GM19438 (cell line): ENCODE results near the gene TBX15.
A peak's percentile ranks its signal among the peaks of the same experiment; 100 is the strongest.
"Not testable (repeated sequence)": the region's sequence is repeated elsewhere in the genome, so short reads cannot be mapped to it uniquely, and the experiment has no call there.

Experiments
- ATAC-seq: cut with Tn5 transposase; IDR thresholded peaks from one replicate; pipeline ENCODE4 v1.9.1; 2021; ENCODE audit warnings: low read depth; ENCODE audit not compliant: unreplicated experiment

Gene TBX15

GRCh38 chr1:118928739-118929554 lies 59.2 kb downstream of the TBX15 start:
- no peak for ATAC-seq

DNA sequence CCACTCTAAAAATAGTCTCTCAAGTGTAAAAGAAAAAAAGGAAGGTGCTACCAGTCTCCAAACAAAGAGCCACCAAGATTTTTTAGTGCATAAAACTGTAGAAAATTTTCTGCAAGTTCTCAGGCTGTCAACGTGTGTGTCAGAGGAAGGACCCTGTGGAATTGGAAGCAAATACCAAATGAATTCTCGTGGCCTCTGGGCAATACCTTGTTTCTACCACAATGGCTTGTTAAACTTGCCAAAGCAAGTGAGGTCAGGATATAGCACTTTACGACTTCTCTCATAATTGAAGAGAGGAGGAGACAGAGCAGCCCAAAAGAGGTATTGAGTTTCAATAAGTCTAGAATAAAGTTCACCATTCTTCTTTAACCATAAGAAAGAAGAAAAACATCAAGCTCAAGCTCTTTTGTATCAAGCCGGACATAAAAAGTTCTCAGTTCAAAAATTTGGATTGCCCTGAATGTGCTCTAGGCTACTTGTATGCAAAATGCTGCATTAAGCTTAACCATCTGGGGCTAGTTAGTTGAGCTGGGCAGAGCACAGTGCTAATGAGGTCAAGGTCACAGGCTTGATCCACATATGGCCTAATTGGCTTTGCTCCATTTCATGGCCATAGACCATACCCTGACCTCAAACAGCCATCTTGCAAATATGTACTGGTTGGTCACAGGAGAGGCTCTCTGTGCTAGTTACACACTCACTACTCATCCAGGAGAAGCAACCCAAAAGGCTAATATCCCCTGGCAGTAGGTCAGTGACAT lies 60.5 kb downstream of the TBX15 start:
- no peak for ATAC-seq

GRCh38 chr1:118926261-118926660 lies 61.9 kb downstream of the TBX15 start:
- no peak for ATAC-seq

- no peak for ATAC-seq
Observed at GRCh38 chr1:118925651-118926050, 62.5 kb downstream of the TBX15 start.

GRCh38 chr1:118923319-118923718 lies 64.8 kb downstream of the TBX15 start:
- no peak for ATAC-seq

DNA sequence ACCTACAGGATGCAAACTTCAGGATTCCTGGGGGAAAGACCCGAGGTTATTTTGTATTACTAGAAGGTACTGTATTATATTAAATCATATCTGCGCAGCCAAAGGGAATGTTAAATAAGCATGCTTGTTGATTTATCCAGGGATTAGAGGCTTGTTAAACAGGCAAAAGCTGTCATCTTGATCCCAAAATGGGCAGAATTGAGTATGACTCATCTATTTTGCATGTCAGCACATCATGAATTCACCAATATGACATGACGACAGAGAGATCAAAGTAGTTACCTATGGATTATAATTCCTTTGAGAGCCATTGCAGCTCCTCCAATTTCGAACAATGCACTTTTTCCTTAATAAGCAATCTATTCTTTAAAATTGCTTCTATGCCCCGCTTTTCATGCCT lies 66.1 kb downstream of the TBX15 start:
- no peak for ATAC-seq

- ATAC-seq = no peak
Observed at GRCh38 chr1:118920124-118920717, 67.9 kb downstream of the TBX15 start.

- ATAC-seq = peak; percentile 5
Observed at GRCh38 chr1:118918940-118919259, 69.2 kb downstream of the TBX15 start.

GRCh38 chr1:118918230-118918939 lies 69.8 kb downstream of the TBX15 start:
- ATAC-seq = peak; percentile 75

DNA sequence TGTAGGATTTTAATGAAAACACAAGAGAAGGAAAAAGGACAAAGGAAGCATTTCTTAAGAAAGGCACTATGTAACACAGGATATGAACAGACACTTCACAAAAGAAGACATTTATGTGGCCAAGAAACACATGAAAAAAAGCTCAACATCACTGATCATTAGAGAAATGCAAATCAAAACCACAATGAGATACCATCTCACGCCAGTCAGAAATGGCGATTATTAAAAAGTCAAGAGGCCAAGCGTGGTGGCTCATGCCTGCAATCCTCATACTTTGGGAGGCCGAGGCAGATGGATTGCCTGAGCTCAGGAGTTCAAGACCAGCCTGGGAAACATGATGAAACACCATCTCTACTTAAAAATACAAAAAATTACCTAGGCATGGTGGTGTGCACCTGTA lies 71.8 kb downstream of the TBX15 start:
- not testable (repeated sequence) for ATAC-seq

GRCh38 chr1:118914379-118915161 lies 73.6 kb downstream of the TBX15 start:
- ATAC-seq = peak; percentile 56

DNA sequence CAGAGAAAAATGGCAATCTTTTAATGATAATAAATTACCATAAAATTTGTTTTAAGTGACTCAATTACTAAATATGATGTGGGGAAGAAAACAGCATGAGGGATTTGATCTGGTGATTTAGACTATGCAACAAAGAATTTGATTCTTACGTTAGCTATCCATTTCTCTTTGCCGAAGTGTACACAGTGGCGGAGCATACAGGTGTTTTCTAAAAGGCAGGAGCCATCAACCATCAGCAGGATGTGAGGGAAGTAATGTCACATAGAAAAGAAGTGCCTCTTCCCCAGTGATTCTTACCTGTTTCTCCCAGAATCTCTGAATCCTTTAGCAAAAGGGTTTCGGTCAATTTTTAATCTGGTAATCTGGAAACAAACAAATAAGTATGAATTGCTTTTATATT lies 74.3 kb downstream of the TBX15 start:
- no peak for ATAC-seq

GRCh38 chr1:118912574-118912973 lies 75.6 kb downstream of the TBX15 start:
- ATAC-seq = no peak

DNA sequence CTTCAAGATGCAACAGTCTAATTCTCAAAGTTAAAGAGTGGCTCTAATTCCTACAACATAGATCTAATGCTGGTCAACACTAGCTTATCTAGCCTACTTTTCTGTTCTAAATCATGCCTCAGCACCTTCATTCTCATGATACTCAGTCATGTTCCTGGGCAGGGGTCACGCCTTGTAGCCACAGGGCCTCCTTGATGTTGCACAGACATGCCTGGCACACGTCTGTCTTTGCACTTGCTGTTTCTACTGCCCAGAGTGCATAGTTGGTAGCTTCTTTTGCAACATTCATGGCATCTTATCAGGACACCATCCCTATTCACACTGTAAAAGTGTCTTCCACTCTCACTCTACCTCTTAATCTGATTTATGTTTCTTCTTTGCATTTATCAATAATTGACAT lies 76.6 kb downstream of the TBX15 start:
- no peak for ATAC-seq

DNA sequence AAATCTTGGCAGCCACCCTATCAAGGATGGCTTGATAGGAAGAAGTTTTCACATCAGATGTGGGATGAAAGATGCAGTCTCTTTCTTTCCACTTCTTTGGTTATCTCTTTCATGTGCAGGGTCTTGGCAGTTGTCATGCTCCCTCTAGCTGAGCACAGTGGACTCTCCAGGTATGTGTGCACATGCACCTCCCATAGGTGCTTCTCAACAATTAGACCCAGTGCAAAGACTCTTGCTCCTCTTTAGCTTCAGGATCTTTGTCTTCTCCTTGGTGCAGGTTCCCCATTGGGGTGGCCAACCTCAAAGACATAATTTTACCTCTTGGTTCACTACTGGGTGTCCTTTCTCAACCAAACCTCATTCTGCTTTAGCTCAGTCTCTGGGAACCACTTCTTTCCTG lies 80.7 kb downstream of the TBX15 start:
- no peak for ATAC-seq

GRCh38 chr1:118905671-118906070 lies 82.5 kb downstream of the TBX15 start:
- no peak for ATAC-seq

GRCh38 chr1:118905196-118905595 lies 82.9 kb downstream of the TBX15 start:
- no peak for ATAC-seq

DNA sequence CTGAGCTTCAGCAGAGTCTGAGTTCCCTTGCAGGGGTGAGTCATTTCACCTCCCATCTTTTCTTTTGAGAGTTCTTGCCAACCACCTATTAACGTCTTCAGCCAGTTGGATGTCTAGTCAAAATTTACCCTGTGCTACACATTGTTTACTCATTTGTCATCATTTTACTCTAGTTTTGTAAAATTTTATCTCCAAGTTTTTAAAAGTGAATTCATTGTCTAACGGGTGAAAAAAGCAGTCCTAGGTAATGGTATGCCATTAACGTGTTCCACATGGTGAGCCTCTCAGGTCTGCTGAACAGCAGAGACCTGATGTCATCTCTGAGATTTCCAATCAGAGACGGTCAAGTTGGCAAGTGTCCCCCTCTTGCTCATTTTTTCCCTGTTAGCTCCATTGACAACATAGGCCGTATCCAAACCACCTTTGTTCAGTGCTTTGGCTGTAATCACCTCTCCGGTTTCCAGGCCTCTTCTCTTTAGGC lies 85.4 kb downstream of the TBX15 start:
- no peak for ATAC-seq

DNA sequence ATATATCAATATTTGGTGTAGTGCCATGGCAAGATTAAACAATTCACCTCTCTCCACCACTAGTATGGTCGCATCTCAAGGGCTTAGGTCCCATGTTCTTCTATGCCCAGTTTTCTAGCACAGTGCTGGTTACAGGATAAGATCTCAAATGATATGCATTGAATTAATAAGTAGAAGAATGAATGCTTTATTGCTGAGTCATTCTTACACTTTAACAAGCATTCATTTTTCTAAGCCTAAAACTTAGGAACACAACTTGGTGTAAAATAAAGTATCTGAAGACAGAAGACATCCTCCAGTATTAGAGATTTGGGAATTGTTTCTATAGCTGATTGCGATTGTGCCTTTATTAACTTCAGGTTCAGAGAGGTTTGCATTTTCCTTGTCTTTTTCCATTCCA lies 85.8 kb downstream of the TBX15 start:
- ATAC-seq = no peak
